HepG2 (cell line): ENCODE measurements around the gene CADM2. TPM values are rescaled to one million over a fixed set of nuclear protein-coding genes. Genes with fewer than 3 reads are reported as not detected.

ENCODE experiments used
- ATAC-seq: fragments of 200-7000 bp; cut with Tn5 transposase; 3 replicates; pipeline ENCODE4 v1.9.1; 2020; ENCODE audit warnings: mild to moderate bottlenecking, moderate library complexity
- BruUV-seq: library from RNA; stranded (reverse); fragments of 400-500 nt; replicated peaks from 2 replicates; lab custom pipeline; 2021; lab: Mats Ljungman, UMichigan
- CTCF ChIA-PET: fragments of 300-600 bp; formaldehyde crosslinking; extraction: SDS; loops from one replicate; lab custom pipeline; 2021; ENCODE audit warnings: low total read pairs, inconsistent platforms, low intra/inter-chr PET ratio; lab: Yijun Ruan, JAX
- POLR2A ChIA-PET: fragments of 350-600 bp; sonication (Branson Sonifier 250); formaldehyde crosslinking; loops from one replicate; lab custom pipeline; 2020; ENCODE audit warnings: antibody characterized with exemption, inconsistent platforms; lab: Yijun Ruan, JAX
- DNase-seq: peaks from one replicate; pipeline ENCODE4 v3.0.0-alpha.2; 2015; ENCODE audit warnings: low spot score
- FAIRE-seq: peaks from 3 replicates; lab custom pipeline; 2011; peaks lifted over from hg19 to GRCh38; lab: Jason Lieb, UNC
- H2AFZ ChIP-seq: one replicate; pipeline ENCODE4 v1.6.1; 2011; ENCODE audit warnings: low read length, inconsistent platforms
- H3K27ac ChIP-seq: fragments of 300-600 bp; 3 replicates; pipeline ENCODE4 v1.8.0; 2011; ENCODE audit warnings: mixed run types, mild to moderate bottlenecking, mixed read lengths, low read length, inconsistent platforms; ENCODE audit not compliant: insufficient read depth; ENCODE audit errors: extremely low read length
- H3K27me3 ChIP-seq, 2 experiments: fragments of 200-600 bp in 1 of 2; 2 replicates in 1 of 2; 3 replicates in 1 of 2; pipeline versions ENCODE4 v1.6.0 to v1.8.0; 2011; ENCODE audit warnings: low read length in 2 of 2, mild to moderate bottlenecking in 2 of 2, moderate library complexity in 2 of 2, inconsistent platforms in 1 of 2; ENCODE audit not compliant: insufficient read depth in 2 of 2, control insufficient read depth in 1 of 2
- H3K36me3 ChIP-seq, 2 experiments: fragments of 200-600 bp in 1 of 2; replicated peaks in 1 of 2; 2 replicates in 1 of 2; 3 replicates in 1 of 2; pipeline versions ENCODE4 v1.5.1 to v1.8.0; 2011; ENCODE audit warnings: low read length in 2 of 2, inconsistent platforms in 1 of 2; ENCODE audit not compliant: insufficient read depth in 2 of 2, control insufficient read depth in 1 of 2
- H3K4me1 ChIP-seq: 2 replicates; pipeline ENCODE4 v1.5.1; 2012; ENCODE audit warnings: low read length, inconsistent platforms; ENCODE audit not compliant: insufficient read depth
- H3K4me2 ChIP-seq: 2 replicates; pipeline ENCODE4 v1.6.0; 2011; ENCODE audit warnings: low read depth, low read length, inconsistent platforms
- H3K4me3 ChIP-seq, 3 experiments: fragments of 200-600 bp in 1 of 3; sonication (generic), shearing (Covaris generic) in 1 of 3; replicated peaks in 1 of 3; 2 replicates each; pipeline ENCODE4 v1.5.1; 2011 to 2016; ENCODE audit warnings: low read length in 3 of 3, inconsistent platforms in 2 of 3, low read depth in 2 of 3, mild to moderate bottlenecking in 2 of 3, control low read depth in 1 of 3, mixed read lengths in 1 of 3; ENCODE audit not compliant: insufficient read depth in 1 of 3
- H3K79me2 ChIP-seq: one replicate; pipeline ENCODE4 v1.6.1; 2011; ENCODE audit warnings: low read length, inconsistent platforms; ENCODE audit not compliant: insufficient read depth
- H3K9ac ChIP-seq: 2 replicates; pipeline ENCODE4 v1.6.0; 2011; ENCODE audit warnings: mild to moderate bottlenecking, low read depth, low read length, inconsistent platforms; ENCODE audit not compliant: insufficient read depth
- H3K9me3 ChIP-seq: 2 replicates; pipeline ENCODE4 v1.5.1; 2012; ENCODE audit warnings: mild to moderate bottlenecking, low read length
- H4K20me1 ChIP-seq: 2 replicates; pipeline ENCODE4 v1.6.0; 2011; ENCODE audit warnings: inconsistent platforms, mild to moderate bottlenecking, low read length, moderate library complexity; ENCODE audit not compliant: insufficient read depth
- ASH2L ChIP-seq: fragments of 300-600, 200-600 bp; sonication (generic); IDR thresholded peaks from 2 replicates; pipeline ENCODE4 v1.7.0; 2017; ENCODE audit warnings: low read depth, mild to moderate bottlenecking, moderate library complexity, mixed read lengths, low read length; ENCODE audit not compliant: insufficient read length
- BRF2 ChIP-seq: sonication (generic); formaldehyde crosslinking; IDR thresholded peaks from 2 replicates; pipeline ENCODE4 v1.8.1; 2022; ENCODE audit warnings: mild to moderate bottlenecking, missing genetic modification reagents
- FOXP4 ChIP-seq: sonication (generic); formaldehyde crosslinking; IDR thresholded peaks from 2 replicates; pipeline ENCODE4 v1.4.0; 2020; ENCODE audit warnings: missing genetic modification reagents
- GZF1 ChIP-seq: sonication (generic); formaldehyde crosslinking; IDR thresholded peaks from 2 replicates; pipeline ENCODE4 v1.5.1; 2020; ENCODE audit warnings: mild to moderate bottlenecking, missing genetic modification reagents
- MAFG ChIP-seq: sonication (generic); formaldehyde crosslinking; IDR thresholded peaks from 2 replicates; pipeline ENCODE4 v1.5.1; 2020; ENCODE audit warnings: mild to moderate bottlenecking, missing genetic modification reagents
- NFKBIZ ChIP-seq: IDR thresholded peaks from 2 replicates; pipeline ENCODE4 v1.6.1; 2018; ENCODE audit warnings: missing genetic modification reagents, missing compliant biosample characterization
- RARA ChIP-seq: IDR thresholded peaks from 2 replicates; pipeline ENCODE4 v1.6.1; 2016; ENCODE audit warnings: missing genetic modification reagents, missing compliant biosample characterization
- RCOR2 ChIP-seq: IDR thresholded peaks from 2 replicates; pipeline ENCODE4 v1.6.1; 2016; ENCODE audit warnings: missing biosample characterization, missing genetic modification reagents
- SAFB2 ChIP-seq: sonication (generic); formaldehyde crosslinking; IDR thresholded peaks from 2 replicates; pipeline ENCODE4 v1.5.1; 2020; ENCODE audit warnings: missing genetic modification reagents, low read depth, mild to moderate bottlenecking, borderline replicate concordance
- SNRNP70 ChIP-seq: fragments of 200-400 bp; formaldehyde crosslinking; IDR thresholded peaks from 2 replicates; pipeline ENCODE4 v1.6.1; 2017; ENCODE audit warnings: mild to moderate bottlenecking, low read depth, low read length, moderate library complexity
- SOX5 ChIP-seq: IDR thresholded peaks from 2 replicates; pipeline ENCODE4 v1.6.1; 2016; ENCODE audit warnings: borderline replicate concordance
- TEAD3 ChIP-seq: optimal IDR thresholded peaks from 2 replicates; pipeline ENCODE3; 2016; ENCODE audit warnings: borderline replicate concordance
- THAP8 ChIP-seq: sonication (generic); formaldehyde crosslinking; IDR thresholded peaks from 2 replicates; pipeline ENCODE4 v1.5.1; 2020; ENCODE audit warnings: missing genetic modification reagents, mild to moderate bottlenecking, borderline replicate concordance
- ZBTB42 ChIP-seq: sonication (generic); formaldehyde crosslinking; IDR thresholded peaks from 2 replicates; pipeline ENCODE4 v1.5.0; 2020; ENCODE audit warnings: mild to moderate bottlenecking, missing genetic modification reagents
- ZNF234 ChIP-seq: sonication (generic); formaldehyde crosslinking; conservative IDR thresholded peaks from 2 replicates; pipeline ENCODE4 v1.5.1; 2020; ENCODE audit warnings: mild to moderate bottlenecking, missing genetic modification reagents
- ZNF572 ChIP-seq: sonication (generic); formaldehyde crosslinking; IDR thresholded peaks from 2 replicates; pipeline ENCODE4 v1.5.1; 2020; ENCODE audit warnings: mild to moderate bottlenecking, missing genetic modification reagents
- ZNF598 ChIP-seq: sonication (generic); formaldehyde crosslinking; IDR thresholded peaks from 2 replicates; pipeline ENCODE4 v1.5.1; 2020; ENCODE audit warnings: mild to moderate bottlenecking, missing genetic modification reagents, borderline replicate concordance
- ZSCAN20 ChIP-seq: sonication (generic); formaldehyde crosslinking; IDR thresholded peaks from 2 replicates; pipeline ENCODE4 v1.4.0; 2020; ENCODE audit warnings: missing genetic modification reagents, mild to moderate bottlenecking, borderline replicate concordance
- WGBS: methylation state at CpG from one replicate; pipeline ENCODE4 v1.1.6; 2017; ENCODE audit warnings: low lambda C conversion rate; 5-methylcytosine and 5-hydroxymethylcytosine counted together
- in situ Hi-C: cut with HindIII; loops from 2 replicates; pipeline ENCODE4 v1.10.0; 2017; ENCODE audit warnings: low pct_unique_long_range_greater_than_20kb; ENCODE audit not compliant: extremely low pct_ligation_motif_present
- intact Hi-C: fragments of 100-400 bp; cut with micrococcal nuclease; formaldehyde crosslinking; loops from one replicate; pipeline ENCODE4 v1.10.0; 2022; ENCODE audit not compliant: unreplicated experiment
- polyA plus RNA-seq, 8 experiments: library from polyadenylated mRNA; depleted of rRNA in 3 of 8; stranded (reverse) in 7 of 8; unstranded in 1 of 8; fragments of >200 nt; fragmentation: Illumina TruSeq in 4 of 8; extraction: Trizol in 4 of 8; gene quantifications; 2 replicates each; pipeline versions ENCODE4 v1.2.1 to v1.2.3, GENCODE V29; 2011 to 2016; ENCODE audit warnings: low read depth in 4 of 8, missing spikeins in 1 of 8, mixed read lengths in 1 of 8; ENCODE audit not compliant: insufficient read depth in 1 of 8
- total RNA-seq, 5 experiments: library from RNA; depleted of rRNA; stranded (reverse); fragments of >200 nt; fragmentation: Illumina TruSeq; extraction: Trizol; gene quantifications; 2 replicates each; pipeline ENCODE4 v1.2.3, GENCODE V29; 2016; ENCODE audit warnings: low read depth in 1 of 5

Gene CADM2
- total and polyA plus RNA-seq, 2 of the 13 experiments (the other 11 are each of a cell fraction or from before 2014, with no cell fraction given) = not detected

- CTCF ChIA-PET = no interaction called here
- FAIRE-seq = no peak
Measured at GRCh38 chr3:85554153-85554552, 595.4 kb downstream of the CADM2 start.

GRCh38 chr3:85560088-85560785 lies 601.4 kb downstream of the CADM2 start:
- Histone ChIP-seq H3K9ac (no peak overlapping the region), H3K79me2 (no peaks in the 10 kb centered on the region), H4K20me1 (no peaks in the 10 kb centered on the region), H3K4me2 (peak overlapping the region; percentile 24; the same call in 1 of the 2 replicates), H3K4me3 (peak overlapping the region in 1 of 3 experiments; percentile 4; a peak in 1 of 6 replicates), H3K27ac (no peak overlapping the region), H2AFZ (no peak overlapping the region), H3K27me3 (no peaks in the 10 kb centered on the region; a peak in 1 of 5 replicates), H3K4me1 (peaks cover 9% of the 10 kb centered on the region), H3K36me3 (no peaks in the 10 kb centered on the region), H3K9me3 (no peaks in the 10 kb centered on the region)
- peak; percentile 15 for FAIRE-seq
- in situ Hi-C loops (no loop called here), intact Hi-C loops (no loop called here)
- ChIA-PET CTCF (no interaction called here), POLR2A (no interaction called here)
- BruUV-seq = no TSS peak
- 20% methylated on average over 7 of the region's 7 CpGs for WGBS
- peak; percentile 26 for DNase-seq
- peak; percentile 68 for ATAC-seq
- TF ChIP-seq TEAD3 (peak; percentile 48), GZF1 (CRISPR knock-in tag) (no peak), BRF2 (CRISPR knock-in tag) (no peak), RCOR2 (no peak), ASH2L (no peak), FOXP4 (CRISPR knock-in tag) (no peak), SNRNP70 (no peak), ZSCAN20 (no peak), SOX5 (peak; percentile 81), SAFB2 (CRISPR knock-in tag) (no peak), THAP8 (no peak), ZNF234 (CRISPR knock-in tag) (no peak)

More at GRCh38 chr3:85554153-85554552, 595.4 kb downstream of the CADM2 start:
- no peaks in the 10 kb centered on the region for H3K36me3 ChIP-seq
- POLR2A ChIA-PET = no interaction called here
- no peaks in the 10 kb centered on the region for H3K4me1 ChIP-seq
- BruUV-seq = no TSS peak
- intact Hi-C loops = no loop called here
- no peaks in the 10 kb centered on the region for H3K79me2 ChIP-seq
- ATAC-seq = no peak
- H3K4me3 ChIP-seq = no peak overlapping the region
- WGBS = 22% methylated on average over 5 of the region's 10 CpGs
- H3K9ac ChIP-seq = no peak overlapping the region
- H3K9me3 ChIP-seq = no peaks in the 10 kb centered on the region
- no peak overlapping the region for H2AFZ ChIP-seq
- H3K27ac ChIP-seq = no peak overlapping the region
- no peak for DNase-seq
- H4K20me1 ChIP-seq = no peaks in the 10 kb centered on the region
- TF ChIP-seq RARA (CRISPR knock-in tag) (no peak), ZBTB42 (CRISPR knock-in tag) (no peak), MAFG (CRISPR knock-in tag) (no peak), ZNF598 (CRISPR knock-in tag) (no peak), NFKBIZ (CRISPR knock-in tag) (no peak), ZNF572 (CRISPR knock-in tag) (no peak)
- in situ Hi-C loops = no loop called here
- no peak overlapping the region for H3K4me2 ChIP-seq
- no peaks in the 10 kb centered on the region; a peak in 1 of 5 replicates for H3K27me3 ChIP-seq
